ENCODE measurements around the gene GOT1. TPM values are rescaled to one million over a fixed set of nuclear protein-coding genes. Genes with fewer than 3 reads are reported as not detected.

Gene GOT1
- total and polyA plus RNA-seq, 2 of the 8 experiments (the other 6 are each of a cell fraction or from before 2014, with no cell fraction given): 16.7 to 47.0 TPM

DNA sequence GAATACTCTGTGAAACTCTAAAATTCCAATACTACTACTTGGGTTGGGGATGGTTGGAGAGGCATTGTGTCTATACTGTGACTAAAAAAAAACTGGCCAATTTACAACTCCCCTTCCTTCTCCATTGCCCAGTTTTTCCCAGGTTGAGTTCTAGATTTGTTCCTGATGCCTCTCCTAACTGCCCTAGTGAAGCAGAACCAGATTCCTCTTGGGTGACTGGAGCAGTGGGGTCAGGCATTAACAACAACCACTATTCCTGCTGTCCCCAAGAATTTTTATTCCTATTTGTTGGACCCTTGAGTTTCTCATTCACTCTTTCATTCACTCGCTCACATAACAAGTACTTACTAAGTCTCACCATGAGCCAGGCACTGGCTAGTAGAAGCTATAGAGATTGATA lies 5.8 kb downstream of the GOT1 start:
- CTCF ChIA-PET (ENCODE audit: partially characterized antibody): interaction anchor here (0.6 to 4.0 kb wide), 3 partner anchors 9 to 23 kb away, joined by 3 to 17 read pairs (median 4); no protein-coding TSS in a partner anchor
- Histone ChIP-seq H2AFZ (ENCODE audit: low read length) (no peak overlapping the region), H3K9ac (replicated peaks in 1 of 4; ENCODE audit: extremely low read depth in 1 of 4, low read depth in 3 of 4, low read length in 3 of 4) (no peak overlapping the region), H2BK12ac (ENCODE audit: low read depth, low read length) (no peak overlapping the region), H2AK5ac (ENCODE audit: low read depth, low read length) (no peak overlapping the region), H4K91ac (replicated peaks; ENCODE audit: insufficient read length, low read length) (no peak overlapping the region), H3K27ac (ENCODE audit: low read depth, low read length) (no peak overlapping the region), H3K36me3 (ENCODE audit: control insufficient read depth in 2 of 4, insufficient read depth in 4 of 4, low read length in 3 of 4) (peaks cover 0 to 18% (median 6%) of the 10 kb centered on the region in 4 experiments; a peak in 5 of 8 replicates), H3K18ac (ENCODE audit: extremely low read depth, low read length) (no peak overlapping the region), H3K56ac (replicated peaks; ENCODE audit: insufficient read length, low read depth, low read length) (no peak overlapping the region), H3K4me2 (ENCODE audit: insufficient read depth in 1 of 2, low read depth in 2 of 2, low read length in 2 of 2) (no peak overlapping the region), H3K9me3 (ENCODE audit: insufficient read depth in 2 of 2, low read depth in 1 of 2, low read length in 1 of 2) (no peaks in the 10 kb centered on the region), H3K14ac (ENCODE audit: insufficient read length) (no peak overlapping the region), H4K5ac (ENCODE audit: insufficient read length, low read depth, low read length) (no peak overlapping the region), H3K4me3 (ENCODE audit: extremely low read depth in 1 of 4, insufficient read depth in 2 of 4, low read depth in 3 of 4, low read length in 4 of 4) (no peak overlapping the region), H2BK120ac (replicated peaks; ENCODE audit: low read depth, low read length) (no peak overlapping the region), H3K79me1 (ENCODE audit: low read depth, low read length) (peaks cover 4% of the 10 kb centered on the region), H4K8ac (ENCODE audit: extremely low read depth, insufficient read depth, low read length) (no peak overlapping the region), H2BK15ac (ENCODE audit: low read length) (no peak overlapping the region), H2BK5ac (ENCODE audit: low read depth, low read length) (no peak overlapping the region), H3K4ac (replicated peaks; ENCODE audit: insufficient read length, low read depth, low read length) (no peak overlapping the region), H2BK20ac (ENCODE audit: low read length) (no peak overlapping the region), H3K23ac (ENCODE audit: insufficient read length) (no peak overlapping the region), H4K20me1 (replicated peaks in 1 of 2; ENCODE audit: control insufficient read depth in 1 of 2, insufficient read depth in 2 of 2, low read length in 2 of 2) (peaks cover 3 to 6% of the 10 kb centered on the region in 2 experiments), H3K79me2 (ENCODE audit: control insufficient read depth in 1 of 2, insufficient read depth in 2 of 2, low read length in 2 of 2) (peaks cover 0 to 47% of the 10 kb centered on the region in 2 experiments; a peak in 3 of 4 replicates), H3K4me1 (replicated peaks in 1 of 4; ENCODE audit: control insufficient read depth in 3 of 4, insufficient read depth in 4 of 4, low read length in 3 of 4) (peaks cover 0 to 2% (median 0%) of the 10 kb centered on the region in 4 experiments; a peak in 1 of 7 replicates), H3K23me2 (ENCODE audit: low read depth, low read length) (peaks cover 3% of the 10 kb centered on the region; the same call in 1 of the 2 replicates), H3K27me3 (replicated peaks in 1 of 4; ENCODE audit: control insufficient read depth in 3 of 4, extremely low read depth in 1 of 4, insufficient read depth in 3 of 4, low read length in 3 of 4) (no peaks in the 10 kb centered on the region)
- FAIRE-seq (no peak), DNase-seq (ENCODE audit: low read depth in 1 of 2, low spot score in 2 of 2) (no peak)
- 86% methylated on average over 1 of the region's 1 CpG; no CpG with 5 or more reads in 1 of the 2 experiments for WGBS, 2 experiments (ENCODE audit: extremely low coverage in 1 of 2, insufficient coverage in 1 of 2, insufficient read length in 1 of 2, insufficient replicate concordance in 2 of 2, low coverage in 1 of 2, low lambda C conversion rate in 2 of 2, missing lambda C conversion rate in 1 of 2)
- POLR2A ChIA-PET (ENCODE audit: partially characterized antibody): interaction anchor here (0.7 to 2.4 kb wide), 2 partner anchors 11 to 13 kb away, joined by 3 to 6 read pairs; no protein-coding TSS in a partner anchor
- no peak for TF ChIP-seq GABPA (IDR thresholded peaks at IDR 0.05; ENCODE audit: borderline replicate concordance, insufficient read depth, low read length)
- TF ChIP-seq HDAC2 (IDR thresholded peaks at IDR 0.05; ENCODE audit: borderline replicate concordance in 1 of 2, low read depth in 2 of 2, low read length in 2 of 2): no peak
- TF ChIP-seq POLR2A (IDR thresholded peaks at IDR 0.05; ENCODE audit: control extremely low read depth in 1 of 2, low read depth in 2 of 2, low read length in 2 of 2): no peak
- TF ChIP-seq, protein P1, sequence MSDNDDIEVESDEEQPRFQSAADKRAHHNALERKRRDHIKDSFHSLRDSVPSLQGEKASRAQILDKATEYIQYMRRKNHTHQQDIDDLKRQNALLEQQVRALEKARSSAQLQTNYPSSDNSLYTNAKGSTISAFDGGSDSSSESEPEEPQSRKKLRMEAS (IDR thresholded peaks at IDR 0.05): no peak
- no peak for TF ChIP-seq KDM5A (IDR thresholded peaks at IDR 0.05; ENCODE audit: low read length)
- no peak for TF ChIP-seq CREB1 (IDR thresholded peaks at IDR 0.05)
- no peak for TF ChIP-seq MAFK (IDR thresholded peaks at IDR 0.05; ENCODE audit: low read depth, low read length)
- TF ChIP-seq RNF2 (IDR thresholded peaks at IDR 0.05; ENCODE audit: borderline replicate concordance, low read depth, low read length, missing control alignments, poor library complexity, severe bottlenecking): no peak
- no peak for TF ChIP-seq RBBP5 (IDR thresholded peaks at IDR 0.05; ENCODE audit: borderline replicate concordance, low read depth, low read length)
- TF ChIP-seq, protein P2, sequence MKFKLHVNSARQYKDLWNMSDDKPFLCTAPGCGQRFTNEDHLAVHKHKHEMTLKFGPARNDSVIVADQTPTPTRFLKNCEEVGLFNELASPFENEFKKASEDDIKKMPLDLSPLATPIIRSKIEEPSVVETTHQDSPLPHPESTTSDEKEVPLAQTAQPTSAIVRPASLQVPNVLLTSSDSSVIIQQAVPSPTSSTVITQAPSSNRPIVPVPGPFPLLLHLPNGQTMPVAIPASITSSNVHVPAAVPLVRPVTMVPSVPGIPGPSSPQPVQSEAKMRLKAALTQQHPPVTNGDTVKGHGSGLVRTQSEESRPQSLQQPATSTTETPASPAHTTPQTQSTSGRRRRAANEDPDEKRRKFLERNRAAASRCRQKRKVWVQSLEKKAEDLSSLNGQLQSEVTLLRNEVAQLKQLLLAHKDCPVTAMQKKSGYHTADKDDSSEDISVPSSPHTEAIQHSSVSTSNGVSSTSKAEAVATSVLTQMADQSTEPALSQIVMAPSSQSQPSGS (IDR thresholded peaks at IDR 0.05; ENCODE audit: low read length): no peak
- TF ChIP-seq SIN3A (conservative IDR thresholded peaks at IDR 0.05 in 1 of 2, IDR thresholded peaks at IDR 0.05 in 1 of 2; ENCODE audit: low read depth in 1 of 2, low read length in 2 of 2): no peak

Measured in H1 (cell line).